CD4-positive, alpha-beta T cell (primary cell): ENCODE measurements around the gene VGLL4. TPM values are rescaled to one million over a fixed set of nuclear protein-coding genes. Genes with fewer than 3 reads are reported as not detected.
A peak's percentile ranks its signal among the peaks of the same experiment; 100 is the strongest.

Source experiments
- ATAC-seq: fragments of 200-7000 bp; cut with Tn5 transposase; one replicate; pipeline ENCODE4 v1.10.0; 2022; ENCODE audit warnings: mild to moderate bottlenecking; ENCODE audit not compliant: poor library complexity
- CTCF ChIA-PET: fragments of 350-600 bp; sonication (Branson Sonifier 250); formaldehyde crosslinking; loops from one replicate; lab custom pipeline; 2021; ENCODE audit warnings: antibody characterized with exemption, inconsistent platforms; lab: Charles Lee
- POLR2A ChIA-PET: fragments of 350-600 bp; sonication (Branson Sonifier 250); formaldehyde crosslinking; loops from one replicate; lab custom pipeline; 2021; ENCODE audit warnings: antibody characterized with exemption, inconsistent platforms; lab: Charles Lee
- DNase-seq, 14 experiments: peaks; one replicate each; pipeline ENCODE4 v3.0.0-alpha.2; 2013 to 2020; ENCODE audit warnings: mixed read lengths in 2 of 14
- H3K27ac ChIP-seq, 2 donors: one replicate each; pipeline versions ENCODE4 v1.5.1 to v1.7.0; 2013; ENCODE audit warnings: low read length in 2 of 2, low read depth in 1 of 2, mild to moderate bottlenecking in 1 of 2
- H3K27me3 ChIP-seq, 2 experiments: 1 replicate in 1 of 2; 2 replicates in 1 of 2; pipeline versions ENCODE4 v1.6.1 to v1.7.0; 2013; ENCODE audit warnings: low read length in 2 of 2, control low read depth in 1 of 2, mild to moderate bottlenecking in 1 of 2, moderate library complexity in 1 of 2; ENCODE audit not compliant: insufficient read depth in 2 of 2, control insufficient read depth in 1 of 2
- H3K36me3 ChIP-seq: one replicate; pipeline ENCODE4 v1.6.1; 2013; ENCODE audit warnings: low read length, control low read depth; ENCODE audit not compliant: insufficient read depth
- H3K4me1 ChIP-seq: one replicate; pipeline ENCODE4 v1.6.1; 2013; ENCODE audit warnings: low read length, control low read depth; ENCODE audit not compliant: insufficient read depth
- H3K4me3 ChIP-seq: one replicate; pipeline ENCODE4 v1.5.1; 2013; ENCODE audit warnings: mild to moderate bottlenecking, low read length, moderate library complexity
- H3K9me3 ChIP-seq, 2 experiments: 1 replicate in 1 of 2; 2 replicates in 1 of 2; pipeline versions ENCODE4 v1.6.1 to v1.7.0; 2013; ENCODE audit warnings: low read length in 2 of 2, mild to moderate bottlenecking in 2 of 2, control low read depth in 1 of 2, moderate library complexity in 1 of 2; ENCODE audit not compliant: control insufficient read depth in 1 of 2, insufficient read depth in 1 of 2
- H3K27ac Mint-ChIP-seq: one replicate; pipeline ENCODE4 v1.8.0; 2020; ENCODE audit warnings: mixed read lengths
- H3K27me3 Mint-ChIP-seq: one replicate; pipeline ENCODE4 v1.8.0; 2021; ENCODE audit warnings: mixed read lengths
- H3K36me3 Mint-ChIP-seq: one replicate; pipeline ENCODE4 v1.8.0; 2021; ENCODE audit warnings: low read depth, mixed read lengths
- H3K4me1 Mint-ChIP-seq: one replicate; pipeline ENCODE4 v1.8.0; 2021; ENCODE audit warnings: low read depth, mixed read lengths
- H3K4me3 Mint-ChIP-seq: one replicate; pipeline ENCODE4 v1.8.0; 2020; ENCODE audit warnings: mild to moderate bottlenecking, mixed read lengths
- H3K9me3 Mint-ChIP-seq: one replicate; pipeline ENCODE4 v1.8.0; 2020; ENCODE audit warnings: mixed read lengths
- intact Hi-C, 2 experiments: fragments of 100-400 bp; cut with DNase I in 1 of 2; cut with micrococcal nuclease in 1 of 2; formaldehyde crosslinking; loops; one replicate each; pipeline versions ENCODE4 v1.15.1 to v1.9.0; 2023 to 2025; cut with DNase I, micrococcal nuclease
- total RNA-seq, 174 experiments: library from RNA in 2 of 174; stranded (reverse) in 2 of 174; gene quantifications; one replicate each; pipeline ENCODE4 v1.2.3 and lab custom pipeline; 2021 to 2026
- TF ChIP-seq, protein P1 (sequence below): fragments of 200-600 bp; IDR thresholded peaks from one replicate; pipeline ENCODE4 v1.8.0; 2022; ENCODE audit warnings: antibody characterized with exemption, mild to moderate bottlenecking

VGLL4 gene
- total RNA-seq, 2 experiments from 2014 or later = 10.5 to 11.3 TPM

DNA sequence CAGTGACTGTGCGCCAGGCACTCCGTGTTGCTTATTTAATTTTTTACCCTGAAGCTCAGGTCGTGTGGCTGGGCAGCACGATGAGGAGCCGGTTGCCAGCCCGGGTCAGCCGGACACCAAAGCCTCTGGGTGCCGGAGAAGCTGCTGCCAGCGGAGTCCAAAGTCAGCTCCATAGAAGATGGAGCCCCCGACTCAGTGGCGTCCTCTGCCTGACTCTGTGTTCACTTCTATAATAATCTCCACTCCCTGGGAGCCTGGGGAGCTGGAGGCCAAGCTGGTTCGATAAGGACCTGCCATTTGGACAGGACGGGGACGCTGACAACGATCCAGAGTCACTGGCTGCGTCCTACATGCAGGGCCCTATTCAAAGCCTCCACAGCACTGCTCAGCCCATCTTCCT, 78.6 kb downstream of the VGLL4 start:
- H3K4me1 ChIP-seq = no peaks in the 10 kb centered on the region
- H3K27ac Mint-ChIP-seq = no peak overlapping the region
- CTCF ChIA-PET = no interaction called here
- ATAC-seq (no peak), DNase-seq (no peak)
- TF ChIP-seq, protein P1, sequence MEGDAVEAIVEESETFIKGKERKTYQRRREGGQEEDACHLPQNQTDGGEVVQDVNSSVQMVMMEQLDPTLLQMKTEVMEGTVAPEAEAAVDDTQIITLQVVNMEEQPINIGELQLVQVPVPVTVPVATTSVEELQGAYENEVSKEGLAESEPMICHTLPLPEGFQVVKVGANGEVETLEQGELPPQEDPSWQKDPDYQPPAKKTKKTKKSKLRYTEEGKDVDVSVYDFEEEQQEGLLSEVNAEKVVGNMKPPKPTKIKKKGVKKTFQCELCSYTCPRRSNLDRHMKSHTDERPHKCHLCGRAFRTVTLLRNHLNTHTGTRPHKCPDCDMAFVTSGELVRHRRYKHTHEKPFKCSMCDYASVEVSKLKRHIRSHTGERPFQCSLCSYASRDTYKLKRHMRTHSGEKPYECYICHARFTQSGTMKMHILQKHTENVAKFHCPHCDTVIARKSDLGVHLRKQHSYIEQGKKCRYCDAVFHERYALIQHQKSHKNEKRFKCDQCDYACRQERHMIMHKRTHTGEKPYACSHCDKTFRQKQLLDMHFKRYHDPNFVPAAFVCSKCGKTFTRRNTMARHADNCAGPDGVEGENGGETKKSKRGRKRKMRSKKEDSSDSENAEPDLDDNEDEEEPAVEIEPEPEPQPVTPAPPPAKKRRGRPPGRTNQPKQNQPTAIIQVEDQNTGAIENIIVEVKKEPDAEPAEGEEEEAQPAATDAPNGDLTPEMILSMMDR = no peak
- no peaks in the 10 kb centered on the region for H3K9me3 ChIP-seq
- no peaks in the 10 kb centered on the region for H3K27me3 ChIP-seq
- H3K27ac ChIP-seq = no peak overlapping the region
- peaks cover under 1% of the 10 kb centered on the region for H3K4me1 Mint-ChIP-seq
- H3K27me3 Mint-ChIP-seq = no peaks in the 10 kb centered on the region
- no peak overlapping the region for H3K4me3 Mint-ChIP-seq
- POLR2A ChIA-PET = no interaction called here
- peaks cover 49% of the 10 kb centered on the region for H3K36me3 Mint-ChIP-seq
- H3K9me3 Mint-ChIP-seq = no peaks in the 10 kb centered on the region
- peaks cover 48% of the 10 kb centered on the region for H3K36me3 ChIP-seq
- intact Hi-C loops = no loop called here
- H3K4me3 ChIP-seq = no peak overlapping the region

DNA sequence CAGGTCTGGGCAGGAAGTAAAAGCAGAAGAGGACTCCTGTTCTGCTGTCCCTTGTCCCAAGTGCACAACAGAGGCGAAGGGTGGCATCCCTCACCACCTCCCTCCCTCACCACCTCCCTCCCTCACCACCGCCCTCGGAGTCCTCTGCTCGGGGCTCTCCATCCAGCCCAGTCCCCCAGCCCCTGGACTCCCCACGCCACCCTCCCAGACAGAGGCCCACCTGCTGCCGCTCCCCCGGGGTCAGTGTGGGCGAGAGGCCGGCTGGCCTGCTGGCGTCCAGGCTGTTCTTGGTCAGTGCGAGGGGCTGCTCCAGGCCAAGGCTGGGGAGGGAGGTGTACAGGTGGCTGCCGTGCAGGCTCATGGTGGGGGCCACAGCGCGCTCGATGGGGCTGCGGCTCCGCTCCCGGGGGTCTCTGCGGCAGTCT, 79.1 kb downstream of the VGLL4 start:
- ATAC-seq = no peak
- Mint-ChIP-seq H3K27ac (no peak overlapping the region), H3K9me3 (no peaks in the 10 kb centered on the region), H3K36me3 (peaks cover 54% of the 10 kb centered on the region), H3K27me3 (no peaks in the 10 kb centered on the region), H3K4me3 (no peak overlapping the region), H3K4me1 (peaks cover 5% of the 10 kb centered on the region)
- H3K36me3 ChIP-seq = peaks cover 46% of the 10 kb centered on the region
- no peak overlapping the region for H3K27ac ChIP-seq
- no peaks in the 10 kb centered on the region for H3K9me3 ChIP-seq
- no peaks in the 10 kb centered on the region for H3K4me1 ChIP-seq
- ChIA-PET CTCF (no interaction called here), POLR2A (no interaction called here)
- H3K27me3 ChIP-seq = no peaks in the 10 kb centered on the region
- H3K4me3 ChIP-seq = no peak overlapping the region
- intact Hi-C loops = no loop called here
- no peak for DNase-seq
- TF ChIP-seq, protein P1 = no peak

DNA sequence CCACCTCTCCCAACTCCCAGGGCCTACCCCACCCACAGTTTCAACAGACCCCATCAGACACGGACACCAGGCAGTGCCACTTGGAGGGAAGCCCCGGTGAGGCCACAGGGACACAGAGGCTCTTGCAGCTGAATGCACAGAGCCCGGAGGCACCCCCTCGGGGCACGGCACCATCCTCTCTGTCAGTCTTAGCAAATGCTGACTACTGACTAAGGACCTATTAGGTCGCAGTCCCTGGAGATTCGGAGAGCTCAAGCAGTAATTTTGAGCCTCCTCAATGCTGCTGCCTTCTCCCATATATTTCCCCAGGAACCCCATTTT, 79.9 kb downstream of the VGLL4 start:
- Mint-ChIP-seq H3K4me3 (no peak overlapping the region), H3K4me1 (peaks cover 5% of the 10 kb centered on the region), H3K36me3 (peaks cover 55% of the 10 kb centered on the region), H3K9me3 (no peaks in the 10 kb centered on the region), H3K27ac (peak overlapping the region; percentile 44), H3K27me3 (no peaks in the 10 kb centered on the region)
- H3K36me3 ChIP-seq = peaks cover 47% of the 10 kb centered on the region
- POLR2A ChIA-PET = no interaction called here
- TF ChIP-seq, protein P1 = no peak
- no peaks in the 10 kb centered on the region for H3K4me1 ChIP-seq
- H3K27me3 ChIP-seq = no peaks in the 10 kb centered on the region
- intact Hi-C loops = no loop called here
- H3K9me3 ChIP-seq = no peaks in the 10 kb centered on the region
- no peak overlapping the region for H3K27ac ChIP-seq
- CTCF ChIA-PET = no interaction called here
- no peak for DNase-seq
- no peak for ATAC-seq
- H3K4me3 ChIP-seq = no peak overlapping the region
